Ovary (tissue), 9 donors: ENCODE measurements around the gene GABRA4. TPM values are rescaled to one million over a fixed set of nuclear protein-coding genes. Genes with fewer than 3 reads are reported as not detected.

ENCODE experiments used
- DNase-seq, 5 donors: peaks; one replicate each; pipeline ENCODE4 v3.0.0-alpha.2; 2019 to 2020
- H3K27ac ChIP-seq, 2 donors: fragments of 200-600 bp; one replicate each; pipeline versions ENCODE4 v1.5.1 to v1.8.0; 2019 to 2022
- H3K27me3 ChIP-seq: fragments of 200-600 bp; one replicate; pipeline ENCODE4 v1.8.0; 2022
- H3K36me3 ChIP-seq: fragments of 200-600 bp; sonication (generic); one replicate; pipeline ENCODE4 v1.5.1; 2019
- H3K4me1 ChIP-seq: one replicate; pipeline ENCODE4 v1.8.1; 2013; ENCODE audit warnings: mild to moderate bottlenecking, moderate library complexity; ENCODE audit not compliant: insufficient read depth
- H3K4me3 ChIP-seq: fragments of 200-600 bp; sonication (generic); one replicate; pipeline ENCODE4 v1.5.1; 2017
- H3K9me3 ChIP-seq, 2 donors: fragments of 200-600 bp in 1 of 2; sonication (generic) in 1 of 2; one replicate each; pipeline versions ENCODE4 v1.5.1 to v1.8.1; 2013 to 2019; ENCODE audit warnings: mild to moderate bottlenecking in 1 of 2, moderate library complexity in 1 of 2
- EP300 ChIP-seq: sonication (generic); formaldehyde crosslinking; IDR thresholded peaks from one replicate; pipeline ENCODE4 v1.6.1; 2017; ENCODE audit warnings: antibody characterized with exemption
- POLR2A ChIP-seq: fragments of 450-650 bp; IDR thresholded peaks from one replicate; pipeline ENCODE4 v1.6.1; 2017; ENCODE audit warnings: antibody characterized with exemption, mild to moderate bottlenecking, moderate library complexity
- WGBS, 3 donors: extraction: QIAGEN DNeasy Blood & Tissue Kit in 1 of 3; methylation state at CpG; one replicate each; pipeline versions ENCODE4 v1.1.5 to v1.1.7; 2013 to 2017; 5-methylcytosine and 5-hydroxymethylcytosine counted together
- intact Hi-C, 4 donors: fragments of 100-400 bp; cut with DNase I; formaldehyde crosslinking; loops; one replicate each; pipeline versions ENCODE4 v1.11.0 to v1.15.1; 2022 to 2023
- polyA plus RNA-seq, 2 donors: library from polyadenylated mRNA; stranded (reverse); fragments of 200-250 nt in 1 of 2; fragments of 350-450 nt in 1 of 2; fragmentation: Illumina TruSeq in 1 of 2; extraction: RNeasy Lipid Tissue Mini Kit (QIAGEN cat#74804) in 1 of 2; gene quantifications; one replicate each; pipeline ENCODE4 v1.2.3, GENCODE V29; 2013 to 2014
- total RNA-seq, 7 donors: library from RNA; depleted of rRNA in 2 of 7; stranded (reverse); fragments of >200 nt in 2 of 7; fragmentation: NEBNext Ultra II Directional in 3 of 7; extraction: Animal tissue kit (Norgen Biotek cat#: 25700) in 3 of 7; gene quantifications; one replicate each; pipeline versions ENCODE4 v1.1.0 to v1.2.4, GENCODE V29; 2016 to 2023
- TF ChIP-seq, protein P1 (sequence below), 3 donors: fragments of 450-650 bp in 2 of 3; fragments of 200-600 bp in 1 of 3; IDR thresholded peaks; one replicate each; pipeline versions ENCODE4 v1.5.1 to v1.8.0; 2016 to 2022; ENCODE audit warnings: antibody characterized with exemption in 3 of 3, mild to moderate bottlenecking in 1 of 3
- donor health status: DM: no; HTN: no; CAD: no; lungs with moderate emphysema.
- donor health status: DM: no; HTN: no; CAD: no.
- donor health status: Bipolar disorder and iron deficiency.
- donor health status: DM: yes; HTN: yes; CAD: no.
- donor health status: DM: no; HTN: no; CAD: no.
- donor health status: DM: yes; HTN: yes; CAD: no.

The GABRA4 gene
- total and polyA plus RNA-seq, 9 donors, result under 0.01 TPM; not detected in 8

DNA sequence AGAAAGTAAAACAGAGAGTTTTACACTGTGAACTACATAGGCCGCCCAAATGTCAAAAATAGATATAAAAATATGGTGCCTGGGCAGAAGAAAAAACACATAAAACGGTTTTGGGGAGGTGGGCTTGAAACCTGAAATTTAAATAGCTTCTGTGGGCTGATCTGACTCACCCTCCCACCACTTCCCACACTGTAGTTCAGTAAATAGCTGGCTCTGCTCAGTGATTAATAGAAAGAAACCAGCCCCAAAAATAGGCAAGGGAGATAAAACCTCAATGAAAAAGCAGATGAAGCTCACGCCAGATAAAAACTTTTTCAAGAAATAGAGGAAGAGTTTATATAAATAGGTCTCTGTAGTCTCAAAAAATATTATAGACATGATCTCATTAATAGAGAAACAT, 71.2 kb downstream of the GABRA4 start:
- H3K27me3 ChIP-seq, result no peaks in the 10 kb centered on the region
- no peaks in the 10 kb centered on the region for H3K36me3 ChIP-seq
- H3K9me3 ChIP-seq, result no peaks in the 10 kb centered on the region
- H3K27ac ChIP-seq, result no peak overlapping the region
- H3K4me3 ChIP-seq, result no peak overlapping the region
- intact Hi-C loops, result no loop called here
- no peak for DNase-seq
- TF ChIP-seq, protein P1, sequence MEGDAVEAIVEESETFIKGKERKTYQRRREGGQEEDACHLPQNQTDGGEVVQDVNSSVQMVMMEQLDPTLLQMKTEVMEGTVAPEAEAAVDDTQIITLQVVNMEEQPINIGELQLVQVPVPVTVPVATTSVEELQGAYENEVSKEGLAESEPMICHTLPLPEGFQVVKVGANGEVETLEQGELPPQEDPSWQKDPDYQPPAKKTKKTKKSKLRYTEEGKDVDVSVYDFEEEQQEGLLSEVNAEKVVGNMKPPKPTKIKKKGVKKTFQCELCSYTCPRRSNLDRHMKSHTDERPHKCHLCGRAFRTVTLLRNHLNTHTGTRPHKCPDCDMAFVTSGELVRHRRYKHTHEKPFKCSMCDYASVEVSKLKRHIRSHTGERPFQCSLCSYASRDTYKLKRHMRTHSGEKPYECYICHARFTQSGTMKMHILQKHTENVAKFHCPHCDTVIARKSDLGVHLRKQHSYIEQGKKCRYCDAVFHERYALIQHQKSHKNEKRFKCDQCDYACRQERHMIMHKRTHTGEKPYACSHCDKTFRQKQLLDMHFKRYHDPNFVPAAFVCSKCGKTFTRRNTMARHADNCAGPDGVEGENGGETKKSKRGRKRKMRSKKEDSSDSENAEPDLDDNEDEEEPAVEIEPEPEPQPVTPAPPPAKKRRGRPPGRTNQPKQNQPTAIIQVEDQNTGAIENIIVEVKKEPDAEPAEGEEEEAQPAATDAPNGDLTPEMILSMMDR (IDR thresholded peaks at IDR 0.05), result no peak
- TF ChIP-seq EP300 (no peak), POLR2A (no peak)
- H3K4me1 ChIP-seq, result no peaks in the 10 kb centered on the region
- 24 to 39% (median 30%) methylated on average over 3 of the region's 3 CpGs for WGBS, 3 donors

DNA sequence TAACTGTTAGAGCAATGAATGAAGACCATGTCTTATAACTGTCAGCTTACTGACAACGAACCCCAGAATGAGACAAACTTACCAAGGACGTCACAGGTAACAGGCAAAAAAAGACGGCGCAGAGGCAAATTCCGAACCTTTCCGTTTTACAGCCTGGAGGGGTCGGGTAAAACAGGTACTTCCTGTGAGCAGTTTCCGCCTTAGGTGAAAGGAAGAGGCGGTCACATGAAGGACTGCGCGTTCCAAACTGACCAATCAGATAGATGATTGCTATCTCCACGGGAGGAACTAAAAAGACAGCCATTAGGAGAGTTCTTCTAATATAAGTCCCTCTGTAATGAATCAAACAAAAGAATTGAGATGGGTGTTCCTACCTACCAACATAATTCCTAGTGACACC, 84.3 kb downstream of the GABRA4 start, which contains the start of gene COX7B2:
TSS of gene COX7B2 (minus strand) at position 168 of the 400 bp plus-strand sequence. CDS start 174,053 bp downstream, outside the sequence.
- Histone ChIP-seq H3K4me3 (no peak within 1 kb of the TSS), H3K36me3 (no peaks in the 10 kb centered on the region), H3K27me3 (no peaks in the 10 kb centered on the region), H3K4me1 (no peaks in the 10 kb centered on the region), H3K9me3 (no peaks in the 10 kb centered on the region), H3K27ac (no peak within 1 kb of the TSS)
- no peak for DNase-seq
- intact Hi-C loops, result no loop called here
- 84 to 88% (median 87%) methylated on average over 12 of the region's 12 CpGs for WGBS, 3 donors
- TF ChIP-seq, protein P1 (IDR thresholded peaks at IDR 0.05), result no peak
- no peak for TF ChIP-seq POLR2A
- TF ChIP-seq EP300, result no peak

DNA sequence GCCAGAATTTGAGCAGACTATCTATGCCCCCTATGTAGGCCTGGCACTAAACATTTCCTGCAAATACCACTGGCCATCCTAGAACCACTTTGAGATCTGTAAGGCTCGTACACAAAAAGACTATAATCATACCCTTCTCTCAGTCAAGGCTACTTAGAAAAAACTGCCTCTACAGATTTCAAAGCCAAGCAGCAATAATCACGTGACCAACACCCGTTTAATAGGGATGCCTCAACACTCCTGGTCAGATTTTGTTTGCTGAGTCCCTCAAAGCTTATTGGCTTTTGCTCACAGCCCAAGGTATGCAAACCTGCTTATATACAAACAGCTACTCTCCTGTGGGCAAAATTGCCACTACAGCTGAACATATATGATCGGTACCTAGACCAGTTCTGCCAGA, 85.2 kb downstream of the GABRA4 start:
- H3K4me3 ChIP-seq, result no peak overlapping the region
- H3K9me3 ChIP-seq, result no peaks in the 10 kb centered on the region
- H3K27me3 ChIP-seq, result no peaks in the 10 kb centered on the region
- TF ChIP-seq EP300 (no peak), POLR2A (no peak)
- TF ChIP-seq, protein P1 (IDR thresholded peaks at IDR 0.05), result no peak
- no peak overlapping the region for H3K27ac ChIP-seq
- intact Hi-C loops, result no loop called here
- H3K36me3 ChIP-seq, result no peaks in the 10 kb centered on the region
- no peak for DNase-seq
- H3K4me1 ChIP-seq, result no peaks in the 10 kb centered on the region
- 77 to 91% (median 80%) methylated on average over 4 of the region's 4 CpGs for WGBS, 3 donors

DNA sequence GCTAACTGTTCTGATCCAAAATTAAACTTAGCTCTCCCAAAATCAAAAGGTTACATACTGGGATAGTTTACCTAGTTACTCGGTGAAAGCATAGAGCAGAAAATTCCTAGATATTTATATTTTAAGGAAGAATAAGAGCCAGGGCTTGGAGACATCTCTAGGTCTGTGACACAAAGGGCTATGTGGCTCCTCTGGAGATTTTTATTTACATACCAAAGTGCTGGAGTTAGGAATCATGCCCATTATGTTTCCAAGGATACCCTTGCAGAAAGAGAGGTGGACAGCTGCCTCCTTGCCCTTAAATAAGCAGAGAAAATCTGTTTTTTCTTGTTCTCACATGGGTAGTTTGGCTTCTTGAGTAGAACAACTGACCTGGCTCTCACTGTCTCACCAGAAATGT, 93.3 kb downstream of the GABRA4 start:
- Histone ChIP-seq H3K36me3 (no peaks in the 10 kb centered on the region), H3K27me3 (no peaks in the 10 kb centered on the region), H3K4me1 (no peaks in the 10 kb centered on the region), H3K27ac (no peak overlapping the region), H3K9me3 (no peaks in the 10 kb centered on the region), H3K4me3 (no peak overlapping the region)
- WGBS, 3 donors, result 0 to 40% (median 14%) methylated on average over 1 of the region's 1 CpG
- intact Hi-C loops, result no loop called here
- TF ChIP-seq, protein P1 (IDR thresholded peaks at IDR 0.05), result no peak
- no peak for TF ChIP-seq POLR2A
- TF ChIP-seq EP300, result no peak
- DNase-seq, result no peak
